Spleen (tissue), 11 donors: ENCODE data around the gene EID3. TPM values are rescaled to one million over a fixed set of nuclear protein-coding genes. Genes with fewer than 3 reads are reported as not detected.

Experiments used
- DNase-seq: peaks from one replicate; pipeline ENCODE4 v3.0.0-alpha.2; 2020
- H3K27ac ChIP-seq, 8 donors: fragments of 200-600 bp; sonication (generic) in 7 of 8; 1 replicate in 4 of 8; 2 replicates in 4 of 8; pipeline versions ENCODE4 v1.5.0 to v1.8.0; 2016 to 2021; ENCODE audit warnings: inconsistent platforms in 4 of 8, mild to moderate bottlenecking in 4 of 8, moderate library complexity in 1 of 8
- H3K27me3 ChIP-seq, 7 donors: fragments of 200-600 bp; sonication (generic) in 6 of 7; replicated peaks in 1 of 7; 1 replicate in 4 of 7; 2 replicates in 3 of 7; pipeline versions ENCODE4 v1.5.0 to v1.8.0; 2016 to 2021; ENCODE audit warnings: inconsistent platforms in 3 of 7, mild to moderate bottlenecking in 1 of 7
- H3K36me3 ChIP-seq, 6 donors: fragments of 200-600 bp; sonication (generic) in 5 of 6; 1 replicate in 4 of 6; 2 replicates in 2 of 6; pipeline versions ENCODE4 v1.5.0 to v1.8.0; 2016 to 2021; ENCODE audit warnings: inconsistent platforms in 2 of 6
- H3K4me1 ChIP-seq, 6 donors: fragments of 200-600 bp; sonication (generic) in 5 of 6; 1 replicate in 3 of 6; 2 replicates in 3 of 6; pipeline versions ENCODE4 v1.5.0 to v1.8.0; 2016 to 2021; ENCODE audit warnings: inconsistent platforms in 3 of 6
- H3K4me3 ChIP-seq, 8 donors: fragments of 200-600 bp; sonication (generic) in 7 of 8; 1 replicate in 4 of 8; 2 replicates in 4 of 8; pipeline versions ENCODE4 v1.5.0 to v1.8.0; 2016 to 2021; ENCODE audit warnings: inconsistent platforms in 4 of 8, mild to moderate bottlenecking in 4 of 8, moderate library complexity in 2 of 8
- H3K9me3 ChIP-seq, 8 donors: fragments of 200-600 bp; sonication (generic) in 7 of 8; 1 replicate in 4 of 8; 2 replicates in 4 of 8; pipeline versions ENCODE4 v1.5.0 to v1.8.0; 2016 to 2021; ENCODE audit warnings: inconsistent platforms in 4 of 8
- CTCF ChIP-seq, 11 experiments: fragments of 200-600 bp in 7 of 11; fragments of 450-650 bp in 4 of 11; sonication (generic) in 4 of 11; IDR thresholded peaks in 8 of 11; conservative IDR thresholded peaks in 3 of 11; 1 replicate in 7 of 11; 2 replicates in 4 of 11; pipeline versions ENCODE4 v1.4.0 to v1.8.0; 2016 to 2021; ENCODE audit warnings: antibody characterized with exemption in 11 of 11, inconsistent platforms in 4 of 11, mild to moderate bottlenecking in 1 of 11
- POLR2A ChIP-seq, 3 donors: fragments of 450-650 bp; IDR thresholded peaks; one replicate each; pipeline ENCODE4 v1.5.1; 2017; ENCODE audit warnings: antibody characterized with exemption in 3 of 3, mild to moderate bottlenecking in 1 of 3
- POLR2AphosphoS5 ChIP-seq, 3 donors: sonication (generic); formaldehyde crosslinking; IDR thresholded peaks; one replicate each; pipeline ENCODE4 v1.5.1; 2017; ENCODE audit warnings: antibody characterized with exemption in 3 of 3
- WGBS, 5 donors: extraction: QIAGEN DNeasy Blood & Tissue Kit in 3 of 5; methylation state at CpG; one replicate each; pipeline versions ENCODE4 v1.1.5 to v1.1.7; 2013 to 2018; 5-methylcytosine and 5-hydroxymethylcytosine counted together
- intact Hi-C: fragments of 100-400 bp; cut with DNase I; formaldehyde crosslinking; loops from one replicate; pipeline ENCODE4 v1.15.0; 2023; ENCODE audit warnings: low total_unique reads
- polyA plus RNA-seq, 3 donors: library from polyadenylated mRNA; stranded (reverse); fragments of 200-250 nt; gene quantifications; one replicate each; pipeline ENCODE4 v1.2.1, GENCODE V29; 2013
- total RNA-seq, 7 donors: library from RNA; depleted of rRNA in 3 of 7; stranded (reverse); fragments of >200 nt in 3 of 7; fragmentation: NEBNext Ultra II Directional in 4 of 7; extraction: Animal tissue kit (Norgen Biotek cat#: 25700) in 4 of 7; gene quantifications; one replicate each; pipeline versions ENCODE4 v1.1.0 to v1.2.1, GENCODE V29; 2016 to 2021
- donor health status: healthy with polysubstance abuse.
- donor health status: DM: no; HTN: no; CAD: no; lungs with moderate emphysema.
- donor health status: DM: no; HTN: no; CAD: no.
- donor health status: Bipolar disorder and iron deficiency.
- donor health status: healthy.
- donor health status: DM: no; HTN: no; CAD: no.
- donor health status: DM: yes; HTN: yes; CAD: no.

Gene EID3
- total and polyA plus RNA-seq, 10 donors: 2.4 to 20.8 (median 6.1) TPM

GRCh38 chr12:104285740-104286515 lies 17.6 kb upstream of the EID3 start:
- no peaks in the 10 kb centered on the region for H3K27me3 ChIP-seq
- TF ChIP-seq CTCF (IDR thresholded peaks at IDR 0.05 in 8 of 11, conservative IDR thresholded peaks at IDR 0.05 in 3 of 11): no peak
- no peak for TF ChIP-seq POLR2AphosphoS5 (IDR thresholded peaks at IDR 0.05)
- TF ChIP-seq POLR2A (IDR thresholded peaks at IDR 0.05): no peak
- no peak for DNase-seq
- H3K4me1 ChIP-seq: peaks cover 24 to 46% (median 39%) of the 10 kb centered on the region in 6 donors
- H3K4me3 ChIP-seq: peak overlapping the region in 2 of 8 donors; percentile 81 to 97
- H3K36me3 ChIP-seq: peaks cover 0 to 16% (median 0%) of the 10 kb centered on the region in 6 donors
- peak overlapping the region; percentile 67 to 99 (median 96) for H3K27ac ChIP-seq
- no peaks in the 10 kb centered on the region for H3K9me3 ChIP-seq
- intact Hi-C loops: loop anchor here (10.0 kb wide), 1 partner anchor 71 kb away; the partner anchor contains the start of gene TXNRD1
- WGBS, 5 donors: 73 to 88% (median 79%) methylated on average over 3 of the region's 3 CpGs

- intact Hi-C loops: loop anchor here (10.0 kb wide), 1 partner anchor 72 kb away; the partner anchor contains the start of gene TXNRD1
- peak overlapping the region; percentile 56 to 97 (median 86) for H3K4me3 ChIP-seq
- no peaks in the 10 kb centered on the region for H3K27me3 ChIP-seq
These were observed 16.7 kb upstream of the EID3 start for GRCh38 chr12:104286516-104287482.

DNA sequence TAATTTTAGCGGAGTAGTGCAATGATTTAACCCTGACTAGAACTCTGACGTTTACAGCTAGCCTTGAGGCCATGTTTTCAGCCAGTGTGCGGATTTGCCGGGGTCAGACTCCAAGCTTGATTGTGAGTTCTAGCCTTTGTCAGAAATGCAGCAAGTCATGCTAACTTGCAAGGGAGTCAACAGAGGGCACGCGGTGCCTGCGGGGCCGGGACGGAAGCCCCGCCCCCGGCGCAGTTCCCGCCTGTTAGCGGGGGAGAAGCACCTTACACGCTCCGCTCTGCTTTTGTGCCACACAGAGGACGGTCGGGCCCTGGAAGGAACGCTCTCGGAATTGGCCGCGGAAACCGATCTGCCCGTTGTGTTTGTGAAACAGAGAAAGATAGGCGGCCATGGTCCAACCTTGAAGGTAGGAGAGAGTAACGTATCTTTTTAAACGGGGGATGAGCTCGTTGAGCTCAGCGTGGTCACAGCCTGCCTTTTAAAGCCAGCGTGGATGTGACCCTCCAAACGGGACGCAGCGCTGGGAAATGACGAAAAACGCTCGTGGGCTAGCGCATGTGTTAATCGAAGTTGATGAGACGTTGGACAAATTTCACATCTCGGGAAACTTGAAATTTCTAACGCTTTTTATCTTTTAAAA lies 14.8 kb upstream of the EID3 start:
- Histone ChIP-seq H3K4me1 (peaks cover 24 to 67% (median 40%) of the 10 kb centered on the region in 6 donors), H3K9me3 (no peaks in the 10 kb centered on the region), H3K27ac (peak overlapping the region; percentile 67 to 99 (median 96)), H3K4me3 (peak overlapping the region; percentile 56 to 97 (median 86)), H3K36me3 (peaks cover 0 to 44% (median 6%) of the 10 kb centered on the region in 6 donors), H3K27me3 (no peaks in the 10 kb centered on the region)
- TF ChIP-seq POLR2A (IDR thresholded peaks at IDR 0.05): peak in 2 of 3 donors; percentile 56 to 89
- TF ChIP-seq POLR2AphosphoS5 (IDR thresholded peaks at IDR 0.05): peak; percentile 95 to 97 (median 96)
- peak in 3 of 11 experiments; percentile 14 to 39 (median 18) for TF ChIP-seq CTCF (IDR thresholded peaks at IDR 0.05 in 8 of 11, conservative IDR thresholded peaks at IDR 0.05 in 3 of 11)
- DNase-seq: peak; percentile 97
- WGBS, 5 donors: 0 to 1% (median 0%) methylated on average over 25 to 41 of the region's 41 CpGs
- intact Hi-C loops: loop anchor here (10.0 kb wide), 1 partner anchor 74 kb away; the partner anchor contains the start of gene TXNRD1

More at GRCh38 chr12:104286516-104287482, 16.7 kb upstream of the EID3 start:
- 0 to 2% (median 1%) methylated on average over 29 to 40 of the region's 40 CpGs for WGBS, 5 donors
- Histone ChIP-seq H3K4me1 (peaks cover 24 to 50% (median 40%) of the 10 kb centered on the region in 6 donors), H3K9me3 (no peaks in the 10 kb centered on the region), H3K27ac (peak overlapping the region; percentile 67 to 99 (median 96)), H3K36me3 (peaks cover 0 to 24% (median 4%) of the 10 kb centered on the region in 6 donors)
- peak in 2 of 3 donors; percentile 8 to 60 for TF ChIP-seq POLR2A (IDR thresholded peaks at IDR 0.05)
- TF ChIP-seq CTCF (IDR thresholded peaks at IDR 0.05 in 8 of 11, conservative IDR thresholded peaks at IDR 0.05 in 3 of 11): peak in 6 of 11 experiments; percentile 5 to 30 (median 22)
- peak; percentile 94 to 95 (median 94) for TF ChIP-seq POLR2AphosphoS5 (IDR thresholded peaks at IDR 0.05)
- DNase-seq: peak; percentile 97
